ENCODE data around the gene MAD1L1.

Gene MAD1L1

DNA sequence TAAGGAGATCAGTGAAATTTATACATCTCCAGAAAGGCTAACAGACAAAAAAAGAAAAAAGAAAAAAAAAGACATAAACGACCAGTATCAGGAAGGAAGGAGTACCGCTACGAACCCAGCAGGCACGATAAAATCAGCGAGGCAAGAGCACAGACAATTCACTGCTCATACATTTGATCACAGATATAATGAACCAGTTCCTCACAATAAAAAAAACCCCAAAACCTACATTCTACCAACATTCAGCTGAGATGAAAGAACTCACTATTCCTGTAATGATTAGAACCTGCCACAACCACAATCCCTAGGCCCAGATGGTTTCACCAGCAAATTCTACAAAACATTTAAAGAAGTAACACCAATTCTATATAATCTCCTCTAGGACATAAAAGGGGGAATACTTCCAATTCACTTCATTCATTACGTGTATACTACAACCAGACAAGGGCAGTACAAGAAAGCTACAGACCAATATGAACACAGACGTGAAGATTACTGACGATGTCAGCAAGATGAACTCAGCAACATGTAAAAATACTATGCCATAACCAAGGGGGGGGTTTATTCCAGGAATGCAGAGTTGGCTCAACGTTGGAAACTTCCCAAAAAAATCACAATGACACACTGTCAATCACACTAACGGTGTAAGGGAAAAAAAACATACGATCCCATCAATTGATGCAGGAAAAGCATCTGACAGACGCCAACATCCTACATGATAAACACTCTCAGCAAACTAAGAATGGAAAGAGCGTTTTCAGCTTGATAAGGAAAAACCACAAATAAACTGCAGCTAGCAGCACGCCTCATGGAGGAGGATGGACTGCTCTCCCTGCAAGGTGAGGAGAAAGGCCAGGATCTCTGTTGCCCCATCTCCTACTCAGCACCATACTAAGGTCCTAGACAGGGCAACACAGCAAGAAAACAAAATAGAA lies 306.5 kb downstream of the MAD1L1 start:
- no peaks in the 10 kb centered on the region for H3K4me1 ChIP-seq (ENCODE audit: control insufficient read depth, insufficient read depth, low read length)
- no peak overlapping the region for H3K9ac ChIP-seq (ENCODE audit: low read length in 2 of 2)
- no peaks in the 10 kb centered on the region for H3K9me3 ChIP-seq (ENCODE audit: control insufficient read depth in 2 of 2, low read length in 2 of 2)
- no peak overlapping the region for H3K27ac ChIP-seq (ENCODE audit: low read length)
- H3K27me3 ChIP-seq (ENCODE audit: control insufficient read depth in 1 of 2, insufficient read depth in 2 of 2, low read length in 2 of 2): no peaks in the 10 kb centered on the region
- H3K36me3 ChIP-seq (ENCODE audit: control insufficient read depth in 2 of 2, insufficient read depth in 2 of 2, low read length in 2 of 2): no peaks in the 10 kb centered on the region
- H3K4me3 ChIP-seq (ENCODE audit: low read length in 2 of 2): no peak overlapping the region

DNA sequence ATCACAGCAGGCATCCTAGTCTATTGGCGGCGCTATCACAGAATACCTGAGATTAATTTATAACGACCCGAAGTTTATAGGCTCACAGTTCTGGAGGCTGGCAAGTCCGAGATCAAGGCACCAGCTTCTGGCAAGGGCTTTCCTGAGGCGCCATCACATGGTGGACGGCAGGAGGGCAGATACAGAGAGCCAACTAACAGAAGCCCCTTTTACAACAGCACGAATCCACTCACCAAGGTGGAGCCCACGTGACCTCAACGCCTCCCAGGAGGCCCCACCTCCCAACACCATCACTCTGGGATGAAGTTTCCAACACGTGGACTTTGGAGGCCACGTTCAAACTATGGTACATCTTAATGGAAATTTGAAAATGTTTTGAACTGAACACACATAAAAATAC lies 307.4 kb downstream of the MAD1L1 start:
- Histone ChIP-seq H3K9me3 (ENCODE audit: control insufficient read depth in 2 of 2, low read length in 2 of 2) (no peaks in the 10 kb centered on the region), H3K4me3 (ENCODE audit: low read length in 2 of 2) (no peak overlapping the region), H3K9ac (ENCODE audit: low read length in 2 of 2) (no peak overlapping the region), H3K36me3 (ENCODE audit: control insufficient read depth in 2 of 2, insufficient read depth in 2 of 2, low read length in 2 of 2) (no peaks in the 10 kb centered on the region), H3K27ac (ENCODE audit: low read length) (no peak overlapping the region), H3K27me3 (ENCODE audit: control insufficient read depth in 1 of 2, insufficient read depth in 2 of 2, low read length in 2 of 2) (no peaks in the 10 kb centered on the region), H3K4me1 (ENCODE audit: control insufficient read depth, insufficient read depth, low read length) (no peaks in the 10 kb centered on the region)

DNA sequence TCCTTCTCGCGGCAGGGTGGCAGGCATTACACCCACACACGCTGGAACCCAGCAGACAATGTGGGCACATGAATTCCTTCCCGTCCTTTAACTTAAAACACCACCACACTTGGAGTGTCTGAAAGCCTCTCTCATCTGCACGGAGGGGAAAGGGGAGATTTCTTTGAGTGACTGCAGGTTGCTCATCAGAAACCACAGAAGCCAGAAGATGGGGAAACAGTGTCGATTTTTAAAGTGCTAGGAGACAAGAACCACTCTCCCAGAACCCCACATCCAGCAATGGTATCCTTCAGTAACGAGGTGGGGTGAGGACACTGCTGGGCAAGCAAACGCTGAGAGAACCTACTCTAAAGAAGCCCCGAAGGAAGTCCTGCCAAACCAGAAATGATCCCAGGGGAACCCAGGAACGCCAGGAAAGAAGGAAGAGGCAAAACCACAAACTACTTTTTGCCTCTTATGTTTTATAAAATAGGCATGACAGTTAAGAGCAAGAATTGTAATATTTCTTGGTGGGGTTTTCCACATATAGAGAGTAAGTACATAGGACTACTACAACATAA lies 308.4 kb downstream of the MAD1L1 start:
- H3K4me3 ChIP-seq (ENCODE audit: low read length in 2 of 2): no peak overlapping the region
- H3K9me3 ChIP-seq (ENCODE audit: control insufficient read depth in 2 of 2, low read length in 2 of 2): no peaks in the 10 kb centered on the region
- H3K36me3 ChIP-seq (ENCODE audit: control insufficient read depth in 2 of 2, insufficient read depth in 2 of 2, low read length in 2 of 2): no peaks in the 10 kb centered on the region
- no peaks in the 10 kb centered on the region for H3K4me1 ChIP-seq (ENCODE audit: control insufficient read depth, insufficient read depth, low read length)
- H3K27ac ChIP-seq (ENCODE audit: low read length): no peak overlapping the region
- H3K9ac ChIP-seq (ENCODE audit: low read length in 2 of 2): no peak overlapping the region
- no peaks in the 10 kb centered on the region for H3K27me3 ChIP-seq (ENCODE audit: control insufficient read depth in 1 of 2, insufficient read depth in 2 of 2, low read length in 2 of 2)

DNA sequence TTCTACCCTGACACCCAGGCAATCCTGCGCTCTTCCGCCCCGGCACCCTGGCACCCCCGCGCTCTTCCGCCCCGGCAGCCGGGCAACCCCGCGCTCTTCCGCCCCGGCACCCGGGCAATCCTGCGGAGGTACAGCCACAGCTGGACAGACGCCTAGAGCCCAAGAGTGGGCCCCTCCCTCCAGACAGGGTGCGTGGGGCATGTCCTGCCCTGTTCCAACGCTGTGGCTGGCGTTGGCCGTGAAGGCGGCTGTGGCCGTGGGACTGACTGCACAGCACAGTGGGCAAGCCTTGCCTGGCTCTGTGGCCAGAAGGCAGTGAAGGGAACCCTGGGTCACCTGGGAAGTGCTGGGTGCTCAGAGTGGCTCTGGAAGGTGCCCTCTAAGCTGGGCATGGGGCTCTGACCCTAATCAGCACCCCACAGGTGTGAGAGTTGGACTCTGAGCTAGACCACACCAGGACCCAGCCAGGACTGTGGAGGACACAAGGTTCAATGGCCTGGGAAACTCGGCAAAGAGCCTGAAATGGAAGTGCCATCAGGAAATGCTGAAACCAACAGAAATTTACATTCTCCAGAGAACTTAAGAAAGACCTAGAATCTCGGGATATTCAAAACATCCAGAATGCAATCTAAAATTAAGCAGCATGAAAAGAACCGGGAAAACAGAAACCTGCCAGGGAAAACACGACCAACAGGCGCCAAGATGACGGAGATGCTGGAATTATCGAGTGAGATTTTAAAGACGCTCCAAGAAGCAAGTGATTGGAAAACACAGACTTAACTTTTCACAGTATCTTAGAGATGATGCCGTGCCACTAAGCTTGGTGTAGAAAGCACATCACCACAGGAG lies 309.1 kb downstream of the MAD1L1 start:
- no peak overlapping the region for H3K27ac ChIP-seq (ENCODE audit: low read length)
- H3K36me3 ChIP-seq (ENCODE audit: control insufficient read depth in 2 of 2, insufficient read depth in 2 of 2, low read length in 2 of 2): no peaks in the 10 kb centered on the region
- no peak overlapping the region for H3K9ac ChIP-seq (ENCODE audit: low read length in 2 of 2)
- peaks cover 3% of the 10 kb centered on the region for H3K4me1 ChIP-seq (ENCODE audit: control insufficient read depth, insufficient read depth, low read length)
- no peaks in the 10 kb centered on the region for H3K27me3 ChIP-seq (ENCODE audit: control insufficient read depth in 1 of 2, insufficient read depth in 2 of 2, low read length in 2 of 2)
- no peaks in the 10 kb centered on the region for H3K9me3 ChIP-seq (ENCODE audit: control insufficient read depth in 2 of 2, low read length in 2 of 2)
- no peak overlapping the region for H3K4me3 ChIP-seq (ENCODE audit: low read length in 2 of 2)

DNA sequence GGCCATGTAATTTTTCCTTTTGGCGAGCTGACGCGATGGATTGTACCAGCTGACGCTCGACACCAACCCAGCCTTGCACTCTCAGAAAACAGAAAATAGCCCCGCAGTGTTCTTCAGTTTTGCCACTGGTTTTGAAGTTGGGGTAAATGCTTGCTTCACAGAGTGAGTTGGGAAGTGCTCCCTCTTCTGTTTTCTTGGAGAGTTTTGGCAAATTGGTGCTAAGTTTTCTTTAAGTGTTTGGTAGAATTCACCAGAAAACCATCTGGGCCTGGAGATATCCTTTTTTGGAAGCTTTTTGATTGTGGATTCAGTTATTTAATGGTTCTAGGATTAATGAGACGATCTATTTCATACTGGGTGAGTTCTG lies 309.9 kb downstream of the MAD1L1 start:
- Histone ChIP-seq H3K27ac (ENCODE audit: low read length) (no peak overlapping the region), H3K9ac (ENCODE audit: low read length in 2 of 2) (no peak overlapping the region), H3K4me1 (ENCODE audit: control insufficient read depth, insufficient read depth, low read length) (peaks cover 3% of the 10 kb centered on the region), H3K36me3 (ENCODE audit: control insufficient read depth in 2 of 2, insufficient read depth in 2 of 2, low read length in 2 of 2) (no peaks in the 10 kb centered on the region), H3K27me3 (ENCODE audit: control insufficient read depth in 1 of 2, insufficient read depth in 2 of 2, low read length in 2 of 2) (no peaks in the 10 kb centered on the region), H3K4me3 (ENCODE audit: low read length in 2 of 2) (no peak overlapping the region), H3K9me3 (ENCODE audit: control insufficient read depth in 2 of 2, low read length in 2 of 2) (no peaks in the 10 kb centered on the region)

DNA sequence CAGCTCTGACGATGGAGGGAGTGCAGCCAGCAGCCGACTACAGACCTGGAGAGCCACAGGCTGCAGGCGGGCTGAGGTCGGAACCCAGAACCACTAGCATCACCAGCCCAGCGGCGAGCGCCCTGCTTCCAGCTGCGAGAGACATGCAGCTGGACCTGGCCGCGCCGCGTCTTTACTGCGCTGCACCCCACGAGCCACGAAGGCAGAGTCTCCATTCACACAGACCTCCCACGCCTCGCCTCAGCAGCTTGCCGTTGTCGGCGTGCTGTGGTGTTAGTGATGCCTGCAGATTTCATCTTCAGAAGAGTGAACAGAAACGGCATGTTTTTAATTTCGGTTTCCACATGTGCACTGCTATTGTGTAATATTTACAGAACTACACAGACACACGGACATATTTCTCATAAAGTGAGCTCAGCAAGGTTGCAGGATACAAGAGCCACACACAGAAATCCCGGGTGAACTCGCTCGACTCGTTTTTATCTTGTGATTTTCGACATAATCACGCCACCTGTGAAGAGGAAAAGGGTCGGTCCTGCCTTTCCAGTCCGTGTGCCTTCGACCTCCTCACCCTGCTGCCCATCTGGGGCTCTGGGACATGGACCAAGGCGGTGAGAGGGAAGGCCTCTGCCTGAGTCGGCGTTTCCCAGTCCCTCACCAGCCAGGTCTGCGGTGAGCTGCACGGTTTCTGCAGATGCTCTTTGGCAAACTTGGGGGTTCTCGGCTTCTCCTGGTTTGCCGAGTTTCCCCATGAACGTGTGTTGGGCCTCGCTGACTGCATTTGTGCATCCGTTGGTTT lies 310.5 kb downstream of the MAD1L1 start:
- no peak overlapping the region for H3K4me3 ChIP-seq (ENCODE audit: low read length in 2 of 2)
- no peaks in the 10 kb centered on the region for H3K36me3 ChIP-seq (ENCODE audit: control insufficient read depth in 2 of 2, insufficient read depth in 2 of 2, low read length in 2 of 2)
- peaks cover 3% of the 10 kb centered on the region for H3K4me1 ChIP-seq (ENCODE audit: control insufficient read depth, insufficient read depth, low read length)
- H3K27ac ChIP-seq (ENCODE audit: low read length): no peak overlapping the region
- H3K27me3 ChIP-seq (ENCODE audit: control insufficient read depth in 1 of 2, insufficient read depth in 2 of 2, low read length in 2 of 2): no peaks in the 10 kb centered on the region
- H3K9ac ChIP-seq (ENCODE audit: low read length in 2 of 2): no peak overlapping the region
- H3K9me3 ChIP-seq (ENCODE audit: control insufficient read depth in 2 of 2, low read length in 2 of 2): no peaks in the 10 kb centered on the region

DNA sequence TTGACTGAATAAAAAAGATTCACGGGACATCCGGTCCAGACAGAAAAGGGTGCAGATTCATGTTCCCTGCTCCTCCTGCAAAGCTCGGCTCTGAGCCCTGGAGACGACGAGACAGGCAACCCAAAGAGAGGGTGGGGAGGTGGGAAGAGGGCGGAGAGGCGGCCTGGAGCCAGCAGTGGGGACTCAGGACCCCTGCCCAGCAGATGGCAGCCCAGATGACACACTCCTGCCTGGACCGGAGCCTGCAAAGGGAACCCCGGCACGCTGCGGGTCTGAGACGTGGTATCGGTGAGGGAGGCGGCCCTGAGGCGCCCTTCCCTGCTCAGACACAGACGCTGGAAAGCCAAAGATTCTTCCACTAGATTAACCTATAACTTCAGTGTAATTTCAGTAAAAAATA lies 311.9 kb downstream of the MAD1L1 start:
- Histone ChIP-seq H3K36me3 (ENCODE audit: control insufficient read depth in 2 of 2, insufficient read depth in 2 of 2, low read length in 2 of 2) (no peaks in the 10 kb centered on the region), H3K9ac (ENCODE audit: low read length in 2 of 2) (no peak overlapping the region), H3K9me3 (ENCODE audit: control insufficient read depth in 2 of 2, low read length in 2 of 2) (no peaks in the 10 kb centered on the region), H3K4me3 (ENCODE audit: low read length in 2 of 2) (no peak overlapping the region), H3K4me1 (ENCODE audit: control insufficient read depth, insufficient read depth, low read length) (peaks cover 3% of the 10 kb centered on the region), H3K27ac (ENCODE audit: low read length) (no peak overlapping the region), H3K27me3 (ENCODE audit: control insufficient read depth in 1 of 2, insufficient read depth in 2 of 2, low read length in 2 of 2) (no peaks in the 10 kb centered on the region)

DNA sequence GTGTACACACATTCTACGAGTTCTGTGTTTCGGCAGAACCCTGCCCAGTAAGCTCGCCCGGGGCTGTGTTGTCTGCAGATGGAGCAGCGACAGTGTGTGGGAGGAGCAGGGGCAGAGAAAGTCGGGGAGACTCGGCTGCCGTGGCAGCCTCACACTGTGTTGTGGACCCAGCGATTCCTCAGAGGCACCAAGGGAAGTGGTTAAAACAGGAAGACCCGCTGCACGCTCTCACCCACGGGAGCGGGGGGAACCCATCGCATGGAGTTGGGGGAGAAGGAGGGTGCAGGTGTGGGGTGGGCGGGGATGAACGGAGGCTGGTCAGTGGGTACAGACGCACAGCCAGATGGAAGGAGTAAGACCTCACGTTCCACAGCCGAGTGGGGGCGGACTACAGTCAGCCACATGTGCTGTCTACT lies 312.5 kb downstream of the MAD1L1 start:
- H3K9ac ChIP-seq (ENCODE audit: low read length in 2 of 2): no peak overlapping the region
- H3K4me1 ChIP-seq (ENCODE audit: control insufficient read depth, insufficient read depth, low read length): peaks cover 3% of the 10 kb centered on the region
- no peaks in the 10 kb centered on the region for H3K27me3 ChIP-seq (ENCODE audit: control insufficient read depth in 1 of 2, insufficient read depth in 2 of 2, low read length in 2 of 2)
- no peak overlapping the region for H3K4me3 ChIP-seq (ENCODE audit: low read length in 2 of 2)
- H3K9me3 ChIP-seq (ENCODE audit: control insufficient read depth in 2 of 2, low read length in 2 of 2): no peaks in the 10 kb centered on the region
- H3K36me3 ChIP-seq (ENCODE audit: control insufficient read depth in 2 of 2, insufficient read depth in 2 of 2, low read length in 2 of 2): no peaks in the 10 kb centered on the region
- H3K27ac ChIP-seq (ENCODE audit: low read length): no peak overlapping the region

DNA sequence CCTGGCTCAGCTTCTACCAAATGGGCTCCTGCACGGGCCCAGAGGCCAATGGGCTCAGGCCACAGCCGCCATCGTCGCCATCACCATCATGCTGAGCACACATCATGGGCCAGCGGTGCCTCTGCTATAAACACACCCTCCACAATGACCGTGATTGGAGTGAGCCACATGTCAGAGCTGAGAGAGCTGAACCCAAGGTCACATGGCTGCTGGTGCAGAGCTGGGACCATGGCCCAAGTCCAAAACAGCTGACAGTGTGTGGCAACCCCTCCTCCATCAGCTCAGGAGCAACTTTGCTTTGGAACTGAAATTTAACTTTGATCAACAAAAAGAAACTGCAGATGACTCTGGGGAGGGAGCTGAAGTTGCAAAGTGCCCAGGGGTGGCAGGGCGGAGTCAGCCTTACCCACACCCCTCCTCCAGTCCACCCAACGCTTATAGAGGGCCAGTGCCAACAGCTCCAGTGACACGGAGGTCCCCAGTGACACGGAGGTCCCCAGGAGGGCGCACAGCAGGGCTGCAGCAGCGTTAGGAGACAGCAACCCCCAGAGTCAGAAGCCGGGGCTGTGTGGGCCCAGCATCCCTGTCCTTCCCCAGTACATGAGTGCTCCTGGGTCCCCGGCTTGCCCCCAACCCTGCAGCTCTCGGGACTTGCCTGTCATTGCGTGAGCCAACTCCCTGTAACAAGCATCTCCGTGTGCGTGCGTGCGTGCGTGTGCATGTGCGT lies 313.0 kb downstream of the MAD1L1 start:
- Histone ChIP-seq H3K9ac (ENCODE audit: low read length in 2 of 2) (no peak overlapping the region), H3K4me3 (ENCODE audit: low read length in 2 of 2) (no peak overlapping the region), H3K36me3 (ENCODE audit: control insufficient read depth in 2 of 2, insufficient read depth in 2 of 2, low read length in 2 of 2) (no peaks in the 10 kb centered on the region)

More for the DNA sequence above, 313.0 kb downstream of the MAD1L1 start:
- no peaks in the 10 kb centered on the region for H3K27me3 ChIP-seq (ENCODE audit: control insufficient read depth in 1 of 2, insufficient read depth in 2 of 2, low read length in 2 of 2)
- H3K4me1 ChIP-seq (ENCODE audit: control insufficient read depth, insufficient read depth, low read length): peaks cover 3% of the 10 kb centered on the region
- no peaks in the 10 kb centered on the region for H3K9me3 ChIP-seq (ENCODE audit: control insufficient read depth in 2 of 2, low read length in 2 of 2)
- no peak overlapping the region for H3K27ac ChIP-seq (ENCODE audit: low read length)
